ENCODE results near the gene SLC18A3. TPM values are rescaled to one million over a fixed set of nuclear protein-coding genes. Genes with fewer than 3 reads are reported as not detected.

The SLC18A3 gene
- total RNA-seq, 1 experiment from 2014 or later, result 0.13 TPM

DNA sequence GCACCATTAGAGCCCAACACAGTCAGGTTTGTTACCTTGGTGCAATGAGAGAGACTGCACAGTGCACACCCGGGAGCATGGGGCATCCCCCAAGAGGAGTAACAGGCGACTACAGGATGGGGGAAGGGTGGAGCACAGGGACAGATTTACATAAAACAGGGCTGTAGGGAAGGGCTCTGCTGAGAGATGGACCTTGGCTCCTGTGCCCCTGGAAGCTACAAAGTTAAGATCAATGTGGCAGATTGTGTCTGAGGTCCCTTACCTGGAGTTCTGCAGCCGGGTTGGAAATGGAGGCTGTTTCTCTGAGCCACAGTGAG lies 13.7 kb upstream of the SLC18A3 start:
- Mint-ChIP-seq H3K4me1 (peaks cover 12% of the 10 kb centered on the region), H3K27me3 (ENCODE audit: low read depth) (peaks cover 10% of the 10 kb centered on the region), H3K4me3 (no peak overlapping the region), H3K27ac (no peak overlapping the region), H3K9me3 (no peaks in the 10 kb centered on the region), H3K36me3 (no peaks in the 10 kb centered on the region)
- ChIA-PET POLR2A (no interaction called here), CTCF (interaction anchor here (0.6 to 1.1 kb wide), 2 partner anchors 105 to 148 kb away, joined by 3 to 4 read pairs; no protein-coding TSS in a partner anchor)
- no peak for TF ChIP-seq NFYB (CRISPR knock-in tag; conservative IDR thresholded peaks at IDR 0.05; ENCODE audit: low read depth)
- no peak for TF ChIP-seq RELA (CRISPR knock-in tag; IDR thresholded peaks at IDR 0.05; ENCODE audit: borderline replicate concordance)
- no peak for TF ChIP-seq ZNF138 (CRISPR knock-in tag; conservative IDR thresholded peaks at IDR 0.05)
- TF ChIP-seq ESRRA (CRISPR knock-in tag; IDR thresholded peaks at IDR 0.05; ENCODE audit: borderline replicate concordance), result no peak
- TF ChIP-seq, protein P1, sequence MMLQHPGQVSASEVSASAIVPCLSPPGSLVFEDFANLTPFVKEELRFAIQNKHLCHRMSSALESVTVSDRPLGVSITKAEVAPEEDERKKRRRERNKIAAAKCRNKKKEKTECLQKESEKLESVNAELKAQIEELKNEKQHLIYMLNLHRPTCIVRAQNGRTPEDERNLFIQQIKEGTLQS (CRISPR knock-in tag; conservative IDR thresholded peaks at IDR 0.05), result no peak
- TF ChIP-seq ZNF317 (CRISPR knock-in tag; IDR thresholded peaks at IDR 0.05; ENCODE audit: borderline replicate concordance, low read depth), result no peak
- no peak for TF ChIP-seq GABPB1 (CRISPR knock-in tag; IDR thresholded peaks at IDR 0.05)
- TF ChIP-seq, protein P2, sequence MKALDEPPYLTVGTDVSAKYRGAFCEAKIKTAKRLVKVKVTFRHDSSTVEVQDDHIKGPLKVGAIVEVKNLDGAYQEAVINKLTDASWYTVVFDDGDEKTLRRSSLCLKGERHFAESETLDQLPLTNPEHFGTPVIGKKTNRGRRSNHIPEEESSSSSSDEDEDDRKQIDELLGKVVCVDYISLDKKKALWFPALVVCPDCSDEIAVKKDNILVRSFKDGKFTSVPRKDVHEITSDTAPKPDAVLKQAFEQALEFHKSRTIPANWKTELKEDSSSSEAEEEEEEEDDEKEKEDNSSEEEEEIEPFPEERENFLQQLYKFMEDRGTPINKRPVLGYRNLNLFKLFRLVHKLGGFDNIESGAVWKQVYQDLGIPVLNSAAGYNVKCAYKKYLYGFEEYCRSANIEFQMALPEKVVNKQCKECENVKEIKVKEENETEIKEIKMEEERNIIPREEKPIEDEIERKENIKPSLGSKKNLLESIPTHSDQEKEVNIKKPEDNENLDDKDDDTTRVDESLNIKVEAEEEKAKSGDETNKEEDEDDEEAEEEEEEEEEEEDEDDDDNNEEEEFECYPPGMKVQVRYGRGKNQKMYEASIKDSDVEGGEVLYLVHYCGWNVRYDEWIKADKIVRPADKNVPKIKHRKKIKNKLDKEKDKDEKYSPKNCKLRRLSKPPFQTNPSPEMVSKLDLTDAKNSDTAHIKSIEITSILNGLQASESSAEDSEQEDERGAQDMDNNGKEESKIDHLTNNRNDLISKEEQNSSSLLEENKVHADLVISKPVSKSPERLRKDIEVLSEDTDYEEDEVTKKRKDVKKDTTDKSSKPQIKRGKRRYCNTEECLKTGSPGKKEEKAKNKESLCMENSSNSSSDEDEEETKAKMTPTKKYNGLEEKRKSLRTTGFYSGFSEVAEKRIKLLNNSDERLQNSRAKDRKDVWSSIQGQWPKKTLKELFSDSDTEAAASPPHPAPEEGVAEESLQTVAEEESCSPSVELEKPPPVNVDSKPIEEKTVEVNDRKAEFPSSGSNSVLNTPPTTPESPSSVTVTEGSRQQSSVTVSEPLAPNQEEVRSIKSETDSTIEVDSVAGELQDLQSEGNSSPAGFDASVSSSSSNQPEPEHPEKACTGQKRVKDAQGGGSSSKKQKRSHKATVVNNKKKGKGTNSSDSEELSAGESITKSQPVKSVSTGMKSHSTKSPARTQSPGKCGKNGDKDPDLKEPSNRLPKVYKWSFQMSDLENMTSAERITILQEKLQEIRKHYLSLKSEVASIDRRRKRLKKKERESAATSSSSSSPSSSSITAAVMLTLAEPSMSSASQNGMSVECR (CRISPR knock-in tag; IDR thresholded peaks at IDR 0.05; ENCODE audit: borderline replicate concordance), result no peak
- TF ChIP-seq RORB (CRISPR knock-in tag; IDR thresholded peaks at IDR 0.05), result no peak
- TF ChIP-seq, protein P3, sequence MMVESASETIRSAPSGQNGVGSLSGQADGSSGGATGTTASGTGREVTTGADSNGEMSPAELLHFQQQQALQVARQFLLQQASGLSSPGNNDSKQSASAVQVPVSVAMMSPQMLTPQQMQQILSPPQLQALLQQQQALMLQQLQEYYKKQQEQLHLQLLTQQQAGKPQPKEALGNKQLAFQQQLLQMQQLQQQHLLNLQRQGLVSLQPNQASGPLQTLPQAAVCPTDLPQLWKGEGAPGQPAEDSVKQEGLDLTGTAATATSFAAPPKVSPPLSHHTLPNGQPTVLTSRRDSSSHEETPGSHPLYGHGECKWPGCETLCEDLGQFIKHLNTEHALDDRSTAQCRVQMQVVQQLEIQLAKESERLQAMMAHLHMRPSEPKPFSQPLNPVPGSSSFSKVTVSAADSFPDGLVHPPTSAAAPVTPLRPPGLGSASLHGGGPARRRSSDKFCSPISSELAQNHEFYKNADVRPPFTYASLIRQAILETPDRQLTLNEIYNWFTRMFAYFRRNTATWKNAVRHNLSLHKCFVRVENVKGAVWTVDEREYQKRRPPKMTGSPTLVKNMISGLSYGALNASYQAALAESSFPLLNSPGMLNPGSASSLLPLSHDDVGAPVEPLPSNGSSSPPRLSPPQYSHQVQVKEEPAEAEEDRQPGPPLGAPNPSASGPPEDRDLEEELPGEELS (CRISPR knock-in tag; IDR thresholded peaks at IDR 0.05), result no peak
- no peak for TF ChIP-seq NFATC4 (CRISPR knock-in tag; IDR thresholded peaks at IDR 0.05)
- TF ChIP-seq EMX1 (CRISPR knock-in tag; IDR thresholded peaks at IDR 0.05), result no peak
- TF ChIP-seq, protein P4, sequence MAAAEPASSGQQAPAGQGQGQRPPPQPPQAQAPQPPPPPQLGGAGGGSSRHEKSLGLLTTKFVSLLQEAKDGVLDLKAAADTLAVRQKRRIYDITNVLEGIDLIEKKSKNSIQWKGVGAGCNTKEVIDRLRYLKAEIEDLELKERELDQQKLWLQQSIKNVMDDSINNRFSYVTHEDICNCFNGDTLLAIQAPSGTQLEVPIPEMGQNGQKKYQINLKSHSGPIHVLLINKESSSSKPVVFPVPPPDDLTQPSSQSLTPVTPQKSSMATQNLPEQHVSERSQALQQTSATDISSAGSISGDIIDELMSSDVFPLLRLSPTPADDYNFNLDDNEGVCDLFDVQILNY (CRISPR knock-in tag; IDR thresholded peaks at IDR 0.05), result no peak
- TF ChIP-seq ATF1 (CRISPR knock-in tag; IDR thresholded peaks at IDR 0.05), result no peak
- TF ChIP-seq ZNF671 (CRISPR knock-in tag; IDR thresholded peaks at IDR 0.05), result no peak
- no peak for TF ChIP-seq NR2C2 (CRISPR knock-in tag; IDR thresholded peaks at IDR 0.05)
- TF ChIP-seq, protein P5, sequence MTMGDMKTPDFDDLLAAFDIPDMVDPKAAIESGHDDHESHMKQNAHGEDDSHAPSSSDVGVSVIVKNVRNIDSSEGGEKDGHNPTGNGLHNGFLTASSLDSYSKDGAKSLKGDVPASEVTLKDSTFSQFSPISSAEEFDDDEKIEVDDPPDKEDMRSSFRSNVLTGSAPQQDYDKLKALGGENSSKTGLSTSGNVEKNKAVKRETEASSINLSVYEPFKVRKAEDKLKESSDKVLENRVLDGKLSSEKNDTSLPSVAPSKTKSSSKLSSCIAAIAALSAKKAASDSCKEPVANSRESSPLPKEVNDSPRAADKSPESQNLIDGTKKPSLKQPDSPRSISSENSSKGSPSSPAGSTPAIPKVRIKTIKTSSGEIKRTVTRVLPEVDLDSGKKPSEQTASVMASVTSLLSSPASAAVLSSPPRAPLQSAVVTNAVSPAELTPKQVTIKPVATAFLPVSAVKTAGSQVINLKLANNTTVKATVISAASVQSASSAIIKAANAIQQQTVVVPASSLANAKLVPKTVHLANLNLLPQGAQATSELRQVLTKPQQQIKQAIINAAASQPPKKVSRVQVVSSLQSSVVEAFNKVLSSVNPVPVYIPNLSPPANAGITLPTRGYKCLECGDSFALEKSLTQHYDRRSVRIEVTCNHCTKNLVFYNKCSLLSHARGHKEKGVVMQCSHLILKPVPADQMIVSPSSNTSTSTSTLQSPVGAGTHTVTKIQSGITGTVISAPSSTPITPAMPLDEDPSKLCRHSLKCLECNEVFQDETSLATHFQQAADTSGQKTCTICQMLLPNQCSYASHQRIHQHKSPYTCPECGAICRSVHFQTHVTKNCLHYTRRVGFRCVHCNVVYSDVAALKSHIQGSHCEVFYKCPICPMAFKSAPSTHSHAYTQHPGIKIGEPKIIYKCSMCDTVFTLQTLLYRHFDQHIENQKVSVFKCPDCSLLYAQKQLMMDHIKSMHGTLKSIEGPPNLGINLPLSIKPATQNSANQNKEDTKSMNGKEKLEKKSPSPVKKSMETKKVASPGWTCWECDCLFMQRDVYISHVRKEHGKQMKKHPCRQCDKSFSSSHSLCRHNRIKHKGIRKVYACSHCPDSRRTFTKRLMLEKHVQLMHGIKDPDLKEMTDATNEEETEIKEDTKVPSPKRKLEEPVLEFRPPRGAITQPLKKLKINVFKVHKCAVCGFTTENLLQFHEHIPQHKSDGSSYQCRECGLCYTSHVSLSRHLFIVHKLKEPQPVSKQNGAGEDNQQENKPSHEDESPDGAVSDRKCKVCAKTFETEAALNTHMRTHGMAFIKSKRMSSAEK (CRISPR knock-in tag; IDR thresholded peaks at IDR 0.05; ENCODE audit: borderline replicate concordance), result no peak
- TF ChIP-seq NR1H2 (CRISPR knock-in tag; IDR thresholded peaks at IDR 0.05), result no peak
- TF ChIP-seq, protein P6, sequence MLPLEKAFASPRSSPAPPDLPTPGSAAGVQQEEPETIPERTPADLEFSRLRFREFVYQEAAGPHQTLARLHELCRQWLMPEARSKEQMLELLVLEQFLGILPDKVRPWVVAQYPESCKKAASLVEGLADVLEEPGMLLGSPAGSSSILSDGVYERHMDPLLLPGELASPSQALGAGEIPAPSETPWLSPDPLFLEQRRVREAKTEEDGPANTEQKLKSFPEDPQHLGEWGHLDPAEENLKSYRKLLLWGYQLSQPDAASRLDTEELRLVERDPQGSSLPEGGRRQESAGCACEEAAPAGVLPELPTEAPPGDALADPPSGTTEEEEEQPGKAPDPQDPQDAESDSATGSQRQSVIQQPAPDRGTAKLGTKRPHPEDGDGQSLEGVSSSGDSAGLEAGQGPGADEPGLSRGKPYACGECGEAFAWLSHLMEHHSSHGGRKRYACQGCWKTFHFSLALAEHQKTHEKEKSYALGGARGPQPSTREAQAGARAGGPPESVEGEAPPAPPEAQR (CRISPR knock-in tag; IDR thresholded peaks at IDR 0.05), result no peak
- no peak for DNase-seq (ENCODE audit: low spot score)
- ATAC-seq, result peak; percentile 12; the same call in 1 of the 2 replicates

Data from WTC11 (cell line).